ENCODE measurements around the gene MPRIP.

MPRIP gene

GRCh38 chr17:17067257-17067656 is 25.0 kb downstream of the MPRIP start:
- DNase-seq (ENCODE audit: low read depth): no peak

GRCh38 chr17:17069849-17070248 is 27.6 kb downstream of the MPRIP start:
- no peak for DNase-seq (ENCODE audit: low read depth)

DNA sequence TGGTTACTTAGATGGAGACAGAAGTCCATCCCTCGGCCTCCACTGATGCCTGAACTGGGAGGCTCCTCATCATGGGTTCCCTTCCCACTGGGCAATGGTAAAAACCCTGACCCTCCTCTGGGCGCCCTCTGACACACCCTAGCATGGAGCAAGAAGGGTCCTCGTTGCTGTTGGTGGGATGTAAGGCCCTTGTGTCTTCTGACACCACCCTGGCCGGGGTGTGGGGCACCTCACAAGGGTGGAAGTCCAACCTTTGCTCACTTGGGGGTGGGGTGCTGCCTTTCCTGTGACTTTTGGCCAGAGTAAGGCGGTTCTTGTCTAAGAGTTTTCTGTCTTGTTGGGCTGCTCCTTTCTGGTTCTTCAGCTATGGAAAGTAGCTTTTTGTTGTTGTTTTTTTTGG is 28.7 kb downstream of the MPRIP start:
- DNase-seq (ENCODE audit: low read depth): no peak

GRCh38 chr17:17071531-17072360 is 29.5 kb downstream of the MPRIP start:
- DNase-seq (ENCODE audit: low read depth): no peak

DNA sequence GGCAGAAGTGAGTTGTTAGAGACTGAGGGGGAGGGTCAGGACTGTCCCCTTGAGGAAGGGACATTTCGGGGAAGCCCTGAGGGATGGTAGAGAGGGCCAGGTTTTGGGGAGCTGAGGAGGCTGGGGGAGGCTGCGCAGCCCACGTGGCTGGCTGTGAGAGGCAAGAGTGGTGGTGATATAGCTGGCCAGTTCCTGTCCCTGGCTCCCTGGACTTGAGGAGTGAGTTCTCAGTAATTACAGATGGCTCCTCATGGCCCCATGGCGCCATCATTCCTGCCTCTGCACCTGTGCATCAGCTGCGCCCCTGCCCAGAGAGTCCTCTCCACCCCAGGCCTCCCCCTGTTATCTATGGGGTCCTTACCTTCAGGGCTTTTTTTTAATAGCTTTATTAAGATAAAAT is 30.3 kb downstream of the MPRIP start:
- no peak for DNase-seq (ENCODE audit: low read depth)

DNA sequence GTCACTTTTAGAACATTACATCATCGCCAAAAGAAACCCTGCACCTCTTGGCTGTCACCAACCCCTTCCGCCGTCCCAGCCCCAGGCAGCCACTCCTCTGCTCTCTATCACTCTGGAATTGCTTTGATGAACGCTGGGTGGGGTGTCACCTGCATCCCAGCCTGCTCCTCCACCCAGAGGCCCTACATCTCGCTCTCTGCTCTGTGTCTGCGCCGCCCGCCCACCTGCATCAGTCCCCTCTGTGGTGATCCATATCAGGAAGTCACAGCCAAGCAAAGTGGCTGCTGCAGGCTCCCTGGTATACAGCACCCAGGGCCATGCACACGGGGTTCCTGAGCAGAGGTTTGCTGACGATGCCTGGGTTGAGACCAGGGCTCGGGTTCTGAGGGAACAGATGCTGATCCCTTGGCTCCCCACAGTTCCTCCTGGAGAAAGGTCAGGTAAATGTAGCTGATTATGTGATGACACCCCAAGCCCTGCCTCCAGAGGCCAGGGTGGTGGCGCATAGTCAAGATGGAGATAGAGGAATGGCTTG is 30.8 kb downstream of the MPRIP start:
- DNase-seq (ENCODE audit: low read depth): no peak

GRCh38 chr17:17073581-17074403 is 31.5 kb downstream of the MPRIP start:
- no peak for DNase-seq (ENCODE audit: low read depth)

GRCh38 chr17:17075125-17075781 is 33.0 kb downstream of the MPRIP start:
- DNase-seq (ENCODE audit: low read depth): no peak

- DNase-seq (ENCODE audit: low read depth): no peak
These were observed 33.8 kb downstream of the MPRIP start for GRCh38 chr17:17076066-17076465.

DNA sequence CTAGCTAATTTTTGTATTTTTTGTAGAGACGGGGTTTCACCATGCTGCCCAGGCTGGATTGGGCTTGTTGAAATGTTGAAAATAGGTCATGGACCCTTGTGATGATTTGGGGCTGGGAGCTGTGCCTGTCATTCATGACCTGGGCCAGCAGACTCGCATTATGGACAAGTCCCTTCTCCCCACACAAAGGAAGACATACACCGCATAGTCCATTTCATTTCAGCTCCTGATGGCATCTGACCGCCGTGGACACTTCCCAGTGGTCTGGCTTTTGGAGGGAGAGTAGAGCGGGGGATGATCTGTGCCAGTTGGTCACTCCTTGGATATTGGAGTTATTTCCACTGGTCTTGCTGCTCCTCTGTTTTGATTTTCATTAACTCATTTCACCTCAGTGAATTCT is 34.8 kb downstream of the MPRIP start:
- no peak for DNase-seq (ENCODE audit: low read depth)

- DNase-seq (ENCODE audit: low read depth): no peak
These were observed 35.8 kb downstream of the MPRIP start for GRCh38 chr17:17077861-17078732.

GRCh38 chr17:17078832-17079231 is 36.6 kb downstream of the MPRIP start:
- DNase-seq (ENCODE audit: low read depth): no peak

DNA sequence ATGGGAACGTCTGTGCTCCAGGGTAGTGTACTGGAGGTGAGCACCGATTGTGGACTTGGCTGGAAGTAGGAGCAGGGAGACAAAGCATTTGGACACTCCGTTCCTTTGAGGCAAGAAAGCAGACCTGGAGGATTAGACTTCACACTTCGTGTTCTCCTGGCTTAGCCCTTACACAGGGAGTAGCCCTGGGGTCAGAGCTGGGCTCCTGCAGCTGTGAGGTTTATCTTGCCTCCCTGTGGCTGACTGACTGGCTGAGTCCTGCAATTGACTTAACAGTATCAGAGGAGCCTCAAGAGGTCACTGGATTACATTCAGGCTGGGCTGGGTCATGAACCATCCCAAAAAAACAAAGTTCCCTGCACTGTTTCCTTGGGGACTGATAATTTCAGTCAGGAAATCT is 37.1 kb downstream of the MPRIP start:
- DNase-seq (ENCODE audit: low read depth): no peak

- DNase-seq (ENCODE audit: low read depth): no peak
These were observed 37.5 kb downstream of the MPRIP start for GRCh38 chr17:17079761-17080160.

DNA sequence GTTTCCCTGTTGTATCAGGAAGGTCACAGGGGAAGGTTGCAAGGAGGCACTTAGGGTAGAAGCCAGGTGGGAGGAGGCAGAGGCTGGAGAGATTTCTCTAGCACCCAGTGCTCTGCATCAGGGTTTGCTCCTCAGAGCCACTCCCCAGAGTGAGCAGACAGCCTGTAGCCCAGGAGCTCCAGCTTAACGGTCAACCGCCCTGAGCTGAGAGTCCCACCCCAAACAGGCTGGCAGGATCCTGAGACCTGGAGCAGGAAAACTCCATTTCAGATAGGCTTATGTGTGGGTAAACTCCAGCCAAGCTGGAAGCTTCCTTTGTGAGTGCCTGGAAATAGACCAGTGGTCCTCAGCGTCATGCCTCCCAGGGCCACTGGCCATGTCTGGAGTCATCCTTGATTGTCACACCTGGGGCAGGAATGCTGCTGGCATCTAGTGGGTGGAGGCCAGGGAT is 37.9 kb downstream of the MPRIP start:
- DNase-seq (ENCODE audit: low read depth): no peak

GRCh38 chr17:17080781-17081180 is 38.5 kb downstream of the MPRIP start:
- no peak for DNase-seq (ENCODE audit: low read depth)

- no peak for DNase-seq (ENCODE audit: low read depth)
These were observed 39.2 kb downstream of the MPRIP start for GRCh38 chr17:17081304-17081940.

DNA sequence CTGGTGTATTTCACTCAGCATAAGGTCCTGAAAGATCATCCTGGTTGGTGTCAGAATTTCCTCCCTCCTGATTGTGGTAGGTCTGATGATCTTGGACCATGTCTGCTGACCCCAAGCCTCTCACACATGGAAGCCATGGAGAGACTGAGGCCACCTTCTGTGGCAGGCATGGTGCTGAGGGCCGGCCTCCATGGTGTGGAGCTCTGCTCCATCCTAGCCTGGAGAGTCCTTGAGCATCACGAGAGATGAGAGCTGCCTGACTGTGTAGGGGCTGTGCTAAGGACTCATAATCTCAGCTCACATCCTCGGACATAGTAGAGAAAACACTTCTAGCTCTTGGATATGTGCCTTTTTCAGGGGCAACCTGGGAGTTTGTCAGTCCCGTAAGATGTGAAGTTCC is 40.6 kb downstream of the MPRIP start:
- DNase-seq (ENCODE audit: low read depth): no peak

GRCh38 chr17:17084317-17084835 is 42.1 kb downstream of the MPRIP start:
- DNase-seq (ENCODE audit: low read depth): no peak

- no peak for DNase-seq (ENCODE audit: low read depth)
These were observed 42.7 kb downstream of the MPRIP start for GRCh38 chr17:17084941-17085340.

DNA sequence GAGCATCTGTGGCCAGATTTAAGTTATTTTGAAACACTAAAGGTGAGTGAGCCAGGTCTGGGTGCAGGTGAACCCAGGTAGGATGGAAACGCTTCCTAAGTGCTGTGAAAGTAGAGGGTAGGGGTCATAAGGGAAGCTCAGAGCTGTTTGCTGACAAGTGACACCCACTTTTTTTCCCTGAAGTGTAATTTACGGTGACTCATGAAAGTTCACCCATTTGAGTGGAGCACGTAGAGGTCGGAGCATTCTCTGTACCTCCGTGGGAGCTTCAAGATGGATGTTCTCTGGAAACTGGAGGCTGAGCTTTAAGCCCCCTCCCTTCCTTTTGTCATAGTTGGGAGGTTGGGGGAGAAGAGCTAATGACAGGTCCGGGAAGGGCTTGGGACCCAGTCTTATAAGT is 44.3 kb downstream of the MPRIP start:
- no peak for DNase-seq (ENCODE audit: low read depth)

Measured in stimulated activated CD8-positive, alpha-beta memory T cell treated with anti-CD3 and anti-CD28 coated beads, Interleukin-4, amount 100 ng/mL, for 24 hours (primary cell).